H9 (cell line): ENCODE measurements around the gene BHLHA15. TPM values are rescaled to one million over a fixed set of nuclear protein-coding genes. Genes with fewer than 3 reads are reported as not detected.

Source experiments
- DNase-seq: peaks from one replicate; pipeline ENCODE4 v3.0.0-alpha.2; 2017
- H2AFZ ChIP-seq: one replicate; pipeline ENCODE4 v1.6.1; 2013; ENCODE audit warnings: mild to moderate bottlenecking, low read length, control low read depth, moderate library complexity
- H2AK5ac ChIP-seq: 2 replicates; pipeline ENCODE4 v1.6.1; 2013; ENCODE audit warnings: low read length, control low read depth, mixed read lengths; ENCODE audit not compliant: insufficient read length
- H2BK120ac ChIP-seq: one replicate; pipeline ENCODE4 v1.6.1; 2013; ENCODE audit warnings: low read depth, mild to moderate bottlenecking, low read length, control low read depth, inconsistent platforms; ENCODE audit not compliant: poor library complexity, severe bottlenecking
- H2BK12ac ChIP-seq: 2 replicates; pipeline ENCODE4 v1.6.1; 2013; ENCODE audit warnings: low read length, control low read depth, mixed read lengths, low read depth; ENCODE audit not compliant: insufficient read length
- H2BK15ac ChIP-seq: 2 replicates; pipeline ENCODE4 v1.6.1; 2013; ENCODE audit warnings: low read depth, low read length, control low read depth
- H2BK20ac ChIP-seq: one replicate; pipeline ENCODE4 v1.6.1; 2013; ENCODE audit warnings: low read depth, mild to moderate bottlenecking, low read length, control low read depth, inconsistent platforms; ENCODE audit not compliant: poor library complexity, severe bottlenecking
- H2BK5ac ChIP-seq: 2 replicates; pipeline ENCODE4 v1.6.1; 2013; ENCODE audit warnings: low read length, control low read depth, mixed read lengths; ENCODE audit not compliant: insufficient read length
- H3K14ac ChIP-seq: 2 replicates; pipeline ENCODE4 v1.6.1; 2013; ENCODE audit warnings: low read length, control low read depth; ENCODE audit not compliant: insufficient read depth
- H3K18ac ChIP-seq: 2 replicates; pipeline ENCODE4 v1.6.1; 2013; ENCODE audit warnings: low read depth, mild to moderate bottlenecking, mixed read lengths, low read length, control low read depth; ENCODE audit not compliant: insufficient read length
- H3K23ac ChIP-seq: 2 replicates; pipeline ENCODE4 v1.6.1; 2013; ENCODE audit warnings: low read length, control low read depth, mixed read lengths, low read depth; ENCODE audit not compliant: insufficient read length
- H3K23me2 ChIP-seq: 2 replicates; pipeline ENCODE4 v1.6.1; 2013; ENCODE audit warnings: low read depth, mild to moderate bottlenecking, mixed read lengths, low read length, control low read depth; ENCODE audit not compliant: insufficient read length, poor library complexity, severe bottlenecking
- H3K27ac ChIP-seq: 2 replicates; pipeline ENCODE4 v1.5.1; 2013; ENCODE audit warnings: low read length, control low read depth, mixed read lengths, low read depth; ENCODE audit not compliant: insufficient read length
- H3K27me3 ChIP-seq: 2 replicates; pipeline ENCODE4 v1.6.1; 2013; ENCODE audit warnings: low read length, control low read depth, inconsistent platforms; ENCODE audit not compliant: insufficient read depth
- H3K4ac ChIP-seq: 2 replicates; pipeline ENCODE4 v1.6.1; 2013; ENCODE audit warnings: low read depth, mild to moderate bottlenecking, control low read depth, inconsistent platforms, low read length, moderate library complexity
- H3K4me1 ChIP-seq: 2 replicates; pipeline ENCODE4 v1.6.1; 2013; ENCODE audit warnings: low read length, control low read depth, inconsistent platforms; ENCODE audit not compliant: insufficient read depth
- H3K4me2 ChIP-seq: 2 replicates; pipeline ENCODE4 v1.6.1; 2013; ENCODE audit warnings: low read length, control low read depth, mixed read lengths; ENCODE audit not compliant: insufficient read length, insufficient read depth
- H3K56ac ChIP-seq: 2 replicates; pipeline ENCODE4 v1.6.1; 2013; ENCODE audit warnings: low read depth, mild to moderate bottlenecking, mixed read lengths, low read length, control low read depth; ENCODE audit not compliant: insufficient read length
- H3K79me1 ChIP-seq: 2 replicates; pipeline ENCODE4 v1.6.1; 2013; ENCODE audit warnings: low read depth, mild to moderate bottlenecking, moderate library complexity, low read length, control low read depth, inconsistent platforms; ENCODE audit not compliant: insufficient read depth, poor library complexity, severe bottlenecking
- H3K79me2 ChIP-seq: 2 replicates; pipeline ENCODE4 v1.6.1; 2013; ENCODE audit warnings: low read length, control low read depth, inconsistent platforms; ENCODE audit not compliant: insufficient read depth
- H3K9ac ChIP-seq: 2 replicates; pipeline ENCODE4 v1.6.1; 2013; ENCODE audit warnings: low read length, control low read depth, mixed read lengths; ENCODE audit not compliant: insufficient read length; ENCODE audit errors: extremely low read depth
- H3K9me3 ChIP-seq: one replicate; pipeline ENCODE4 v1.6.1; 2013; ENCODE audit warnings: low read depth, low read length, inconsistent platforms; ENCODE audit not compliant: control insufficient read depth
- H3T11ph ChIP-seq: one replicate; pipeline ENCODE4 v1.6.1; 2013; ENCODE audit warnings: mild to moderate bottlenecking, low read length, control low read depth, inconsistent platforms
- H4K20me1 ChIP-seq: one replicate; pipeline ENCODE4 v1.6.1; 2013; ENCODE audit not compliant: control insufficient read depth, insufficient read length, insufficient read depth
- H4K5ac ChIP-seq: 2 replicates; pipeline ENCODE4 v1.6.1; 2013; ENCODE audit warnings: low read depth, mild to moderate bottlenecking, mixed read lengths, low read length, control low read depth; ENCODE audit not compliant: insufficient read length
- H4K8ac ChIP-seq: replicated peaks from 2 replicates; pipeline ENCODE4 v1.6.1; 2013; ENCODE audit warnings: low read length, control low read depth, mixed read lengths, low read depth; ENCODE audit not compliant: insufficient read length
- H4K91ac ChIP-seq: 2 replicates; pipeline ENCODE4 v1.6.1; 2013; ENCODE audit warnings: low read depth, mild to moderate bottlenecking, moderate library complexity, mixed read lengths, low read length, control low read depth; ENCODE audit not compliant: insufficient read length
- H3K27ac Mint-ChIP-seq, 3 experiments: 2 replicates in 2 of 3; 3 replicates in 1 of 3; pipeline ENCODE4 v1.8.0; 2020 to 2021; ENCODE audit warnings: mixed read lengths in 3 of 3, mild to moderate bottlenecking in 1 of 3, moderate library complexity in 1 of 3
- H3K27me3 Mint-ChIP-seq: 2 replicates; pipeline ENCODE4 v1.8.0; 2021; ENCODE audit warnings: low read depth, mild to moderate bottlenecking, moderate library complexity, mixed read lengths
- H3K36me3 Mint-ChIP-seq, 3 experiments: 2 replicates in 2 of 3; 3 replicates in 1 of 3; pipeline ENCODE4 v1.8.0; 2020 to 2021; ENCODE audit warnings: low read depth in 3 of 3, mixed read lengths in 3 of 3; ENCODE audit not compliant: insufficient read depth in 1 of 3
- H3K4me1 Mint-ChIP-seq, 2 experiments: 2 replicates each; pipeline ENCODE4 v1.8.0; 2020; ENCODE audit warnings: mixed read lengths in 2 of 2
- H3K4me3 Mint-ChIP-seq, 2 experiments: 2 replicates in 1 of 2; 3 replicates in 1 of 2; pipeline ENCODE4 v1.8.0; 2020 to 2021; ENCODE audit warnings: mild to moderate bottlenecking in 2 of 2, mixed read lengths in 2 of 2, moderate library complexity in 1 of 2
- H3K9me3 Mint-ChIP-seq, 2 experiments: 2 replicates in 1 of 2; 3 replicates in 1 of 2; pipeline ENCODE4 v1.8.0; 2020; ENCODE audit warnings: mild to moderate bottlenecking in 2 of 2, mixed read lengths in 2 of 2, moderate library complexity in 1 of 2
- CTCF ChIP-seq: fragments of 200-600 bp; sonication (generic); conservative IDR thresholded peaks from 3 replicates; pipeline ENCODE4 v1.8.0; 2021; ENCODE audit warnings: antibody characterized with exemption, mild to moderate bottlenecking
- WGBS: extraction: QIAGEN DNeasy Blood & Tissue Kit; methylation state at CpG from one replicate; pipeline ENCODE4 v1.1.7; 2013; ENCODE audit warnings: missing lambda C conversion rate, low lambda C conversion rate, mixed read lengths; ENCODE audit not compliant: insufficient read length; ENCODE audit errors: extremely low coverage; 5-methylcytosine and 5-hydroxymethylcytosine counted together
- total RNA-seq: library from RNA; stranded (reverse); gene quantifications from 2 replicates; pipeline ENCODE4 v1.2.1, GENCODE V29; 2021

BHLHA15 gene
- total RNA-seq, 1 experiment from 2014 or later, result 1.4 TPM

GRCh38 chr7:98221611-98222532 is 10.6 kb downstream of the BHLHA15 start:
- 0 out of 7 replicates have a peak, but pooled peaks cover 0 to 3% (median 0%) of the 10 kb centered on the region in 3 experiments for H3K36me3 Mint-ChIP-seq
- no peaks in the 10 kb centered on the region for H3K27me3 ChIP-seq
- H3K79me2 ChIP-seq, result no peaks in the 10 kb centered on the region
- H3K9me3 ChIP-seq, result no peaks in the 10 kb centered on the region
- no peak for DNase-seq
- H4K20me1 ChIP-seq, result no peaks in the 10 kb centered on the region
- H2BK12ac ChIP-seq, result no peak overlapping the region
- no CpG with 5 or more reads among the region's 34 CpGs for WGBS
- no peaks in the 10 kb centered on the region for H3K4me1 ChIP-seq
- no peak overlapping the region for H3T11ph ChIP-seq
- no peaks in the 10 kb centered on the region for H3K27me3 Mint-ChIP-seq
- H3K4me1 Mint-ChIP-seq, result peaks cover 2 to 8% of the 10 kb centered on the region in 2 experiments; a peak in 3 of 4 replicates
- no peak overlapping the region for H2BK120ac ChIP-seq
- no peak overlapping the region for H4K91ac ChIP-seq
- no peaks in the 10 kb centered on the region for H3K9me3 Mint-ChIP-seq
- no peak overlapping the region for H4K8ac ChIP-seq
- H3K27ac ChIP-seq, result no peak overlapping the region
- H2BK15ac ChIP-seq, result no peak overlapping the region
- no peak overlapping the region for H2BK20ac ChIP-seq
- H3K4me2 ChIP-seq, result no peak overlapping the region
- H3K4ac ChIP-seq, result no peak overlapping the region
- H3K14ac ChIP-seq, result no peak overlapping the region
- H3K18ac ChIP-seq, result no peak overlapping the region
- no peak overlapping the region for H2BK5ac ChIP-seq
- H2AK5ac ChIP-seq, result no peak overlapping the region
- TF ChIP-seq CTCF, result no peak
- H3K79me1 ChIP-seq, result no peaks in the 10 kb centered on the region
- H3K23me2 ChIP-seq, result no peaks in the 10 kb centered on the region
- no peak overlapping the region for H3K9ac ChIP-seq
- H4K5ac ChIP-seq, result no peak overlapping the region
- H3K23ac ChIP-seq, result no peak overlapping the region
- no peak overlapping the region for H3K56ac ChIP-seq
- H3K4me3 Mint-ChIP-seq, result no peak overlapping the region
- no peak overlapping the region for H2AFZ ChIP-seq
- no peak overlapping the region for H3K27ac Mint-ChIP-seq
